Measurements from ENCODE around the gene JARID2. TPM values are rescaled to one million over a fixed set of nuclear protein-coding genes. Genes with fewer than 3 reads are reported as not detected.
A peak's percentile ranks its signal among the peaks of the same experiment; 100 is the strongest.

The JARID2 gene
- total RNA-seq, 1 donor from 2014 or later, result 38.9 TPM

GRCh38 chr6:15551798-15552197 is 305.9 kb downstream of the JARID2 start:
- Histone ChIP-seq H3K9ac (no peak overlapping the region), H3K36me3 (no peaks in the 10 kb centered on the region), H3K4me2 (peak overlapping the region; percentile 30), H3K27ac (no peak overlapping the region), H3K79me2 (ENCODE audit: low read depth) (no peaks in the 10 kb centered on the region), H2AFZ (replicated peaks) (no peak overlapping the region), H3F3A (ENCODE audit: low read depth) (peaks cover 3% of the 10 kb centered on the region), H3K9me3 (ENCODE audit: low read depth) (no peaks in the 10 kb centered on the region), H4K20me1 (ENCODE audit: low read depth) (peaks cover 16% of the 10 kb centered on the region), H3K4me1 (peaks cover 21% of the 10 kb centered on the region), H3K4me3 (no peak overlapping the region), H3K27me3 (no peaks in the 10 kb centered on the region)
- H3K36me3 Mint-ChIP-seq, result no peaks in the 10 kb centered on the region
- H3K4me3 Mint-ChIP-seq, result no peak overlapping the region
- H3K9me3 Mint-ChIP-seq, result no peaks in the 10 kb centered on the region
- H3K27ac Mint-ChIP-seq, result peak overlapping the region; percentile 72
- DNase-seq (ENCODE audit: low spot score), result peak; percentile 73
- H3K27me3 Mint-ChIP-seq (ENCODE audit: insufficient read depth, low read depth), result peaks cover 2% of the 10 kb centered on the region
- TF ChIP-seq EZH2phosphoT487 (IDR thresholded peaks at IDR 0.05), result no peak
- no peak for TF ChIP-seq EZH2 (IDR thresholded peaks at IDR 0.05)
- TF ChIP-seq CTCF (IDR thresholded peaks at IDR 0.05), result no peak
- H3K4me1 Mint-ChIP-seq, result peaks cover 50% of the 10 kb centered on the region

- peaks cover 13% of the 10 kb centered on the region for H3K4me1 ChIP-seq
- Mint-ChIP-seq H3K27me3 (ENCODE audit: insufficient read depth, low read depth) (peaks cover 2% of the 10 kb centered on the region), H3K27ac (no peak overlapping the region), H3K9me3 (no peaks in the 10 kb centered on the region), H3K4me1 (peaks cover 46% of the 10 kb centered on the region), H3K4me3 (no peak overlapping the region), H3K36me3 (no peaks in the 10 kb centered on the region)
- no peak overlapping the region for H3K4me3 ChIP-seq
- H3K4me2 ChIP-seq, result no peak overlapping the region
- DNase-seq (ENCODE audit: low spot score), result no peak
- peaks cover 3% of the 10 kb centered on the region for H3F3A ChIP-seq (ENCODE audit: low read depth)
- TF ChIP-seq CTCF (IDR thresholded peaks at IDR 0.05) (no peak), EZH2 (IDR thresholded peaks at IDR 0.05) (no peak), EZH2phosphoT487 (IDR thresholded peaks at IDR 0.05) (no peak)
- no peaks in the 10 kb centered on the region for H3K9me3 ChIP-seq (ENCODE audit: low read depth)
- peaks cover 16% of the 10 kb centered on the region for H4K20me1 ChIP-seq (ENCODE audit: low read depth)
- no peak overlapping the region for H3K27ac ChIP-seq
- no peak overlapping the region for H3K9ac ChIP-seq
- no peak overlapping the region for H2AFZ ChIP-seq (replicated peaks)
- H3K27me3 ChIP-seq, result no peaks in the 10 kb centered on the region
- no peaks in the 10 kb centered on the region for H3K79me2 ChIP-seq (ENCODE audit: low read depth)
- H3K36me3 ChIP-seq, result no peaks in the 10 kb centered on the region
Observed at GRCh38 chr6:15553031-15553430, 307.2 kb downstream of the JARID2 start.

GRCh38 chr6:15553736-15554294 is 307.9 kb downstream of the JARID2 start:
- Mint-ChIP-seq H3K27me3 (ENCODE audit: insufficient read depth, low read depth) (peaks cover 2% of the 10 kb centered on the region), H3K4me1 (peaks cover 42% of the 10 kb centered on the region), H3K36me3 (no peaks in the 10 kb centered on the region), H3K4me3 (no peak overlapping the region), H3K9me3 (no peaks in the 10 kb centered on the region), H3K27ac (no peak overlapping the region)
- H3K9me3 ChIP-seq (ENCODE audit: low read depth), result no peaks in the 10 kb centered on the region
- H4K20me1 ChIP-seq (ENCODE audit: low read depth), result peaks cover 16% of the 10 kb centered on the region
- peaks cover 3% of the 10 kb centered on the region for H3F3A ChIP-seq (ENCODE audit: low read depth)
- peaks cover 13% of the 10 kb centered on the region for H3K4me1 ChIP-seq
- no peak overlapping the region for H3K4me3 ChIP-seq
- no peak for DNase-seq (ENCODE audit: low spot score)
- no peak for TF ChIP-seq CTCF (IDR thresholded peaks at IDR 0.05)
- TF ChIP-seq EZH2phosphoT487 (IDR thresholded peaks at IDR 0.05), result no peak
- TF ChIP-seq EZH2 (IDR thresholded peaks at IDR 0.05), result no peak
- H3K27me3 ChIP-seq, result no peaks in the 10 kb centered on the region
- H3K9ac ChIP-seq, result no peak overlapping the region
- H2AFZ ChIP-seq (replicated peaks), result no peak overlapping the region
- H3K79me2 ChIP-seq (ENCODE audit: low read depth), result no peaks in the 10 kb centered on the region
- H3K36me3 ChIP-seq, result no peaks in the 10 kb centered on the region
- H3K27ac ChIP-seq, result no peak overlapping the region
- no peak overlapping the region for H3K4me2 ChIP-seq
